Measurements from ENCODE around the gene ZNRD2. TPM values are rescaled to one million over a fixed set of nuclear protein-coding genes. Genes with fewer than 3 reads are reported as not detected.
"Not testable (repeated sequence)": the region's sequence is repeated elsewhere in the genome, so short reads cannot be mapped to it uniquely, and the experiment has no call there.

The ZNRD2 gene
- polyA plus RNA-seq, 3 donors from 2014 or later, result 100.0 to 138 (median 117) TPM

DNA sequence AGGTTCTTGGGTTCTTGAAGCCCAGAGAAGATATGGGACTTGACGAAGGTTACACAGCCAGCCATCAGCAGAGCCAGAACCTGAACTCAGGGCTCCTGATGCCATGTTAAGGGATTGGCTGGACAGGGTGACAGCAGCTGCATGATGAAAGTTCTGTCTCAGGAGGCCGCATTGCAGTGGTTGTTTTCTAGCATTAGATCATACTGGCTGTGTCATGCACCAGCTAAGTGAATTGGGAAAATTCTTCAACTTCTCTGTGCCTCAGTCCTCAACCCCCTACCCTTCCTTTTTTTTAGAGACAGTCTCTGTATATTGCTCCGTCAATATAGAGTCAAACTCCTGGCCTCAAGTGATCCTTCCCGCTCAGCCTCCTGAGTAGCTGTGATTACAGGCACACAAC is 6.7 kb upstream of the ZNRD2 start:
- H3K27ac Mint-ChIP-seq, result peak overlapping the region in 5 of 6 donors; percentile 43 to 77 (median 72)
- DNase-seq, result no peak
- peaks cover 2 to 17% (median 11%) of the 10 kb centered on the region in 3 donors for H3K27me3 Mint-ChIP-seq (ENCODE audit: low read depth in 3 of 3)
- H3K4me3 Mint-ChIP-seq, result no peak overlapping the region
- peaks cover 35 to 45% of the 10 kb centered on the region in 2 donors for H3K4me1 Mint-ChIP-seq
- peaks cover 0 to 3% (median 0%) of the 10 kb centered on the region in 3 donors for H3K36me3 Mint-ChIP-seq
- H3K9me3 Mint-ChIP-seq, result no peaks in the 10 kb centered on the region

DNA sequence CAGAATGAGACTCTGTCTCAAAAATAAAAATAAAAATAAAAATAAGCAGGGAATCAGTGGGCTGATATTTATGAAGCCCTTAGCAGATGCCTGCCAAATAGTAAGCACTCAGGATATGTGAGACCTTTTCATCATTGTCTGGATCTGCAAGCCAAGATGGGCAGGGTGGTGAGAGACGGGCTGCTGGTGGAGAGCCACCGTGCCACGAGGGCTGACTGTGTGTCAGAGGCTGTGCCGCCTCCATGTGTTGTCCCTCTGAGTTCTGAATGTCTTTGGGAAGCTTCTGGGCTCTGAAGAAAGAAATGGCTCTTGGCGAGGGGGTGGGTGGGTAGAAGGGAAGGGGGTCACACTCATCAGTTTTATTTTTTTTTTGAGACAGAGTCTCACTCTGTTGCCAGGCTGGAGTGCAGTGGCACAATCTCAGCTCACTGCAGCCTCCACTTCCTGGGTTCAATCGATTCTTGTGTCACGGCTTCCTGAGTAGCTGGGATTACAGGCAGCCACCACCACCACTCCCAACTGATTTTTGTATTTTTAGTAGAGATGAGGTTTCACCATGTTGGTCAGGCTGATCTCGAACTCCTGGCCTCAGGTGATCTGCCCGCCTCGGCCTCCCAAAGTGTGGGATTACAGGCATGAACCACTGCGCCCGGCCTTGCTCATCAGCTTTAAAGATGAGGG is 5.3 kb upstream of the ZNRD2 start:
- not testable (repeated sequence) for H3K9me3 Mint-ChIP-seq, H3K36me3 Mint-ChIP-seq, DNase-seq
- Mint-ChIP-seq H3K27ac (peak overlapping the region; percentile 97 to 100 (median 98)), H3K4me3 (peak overlapping the region; percentile 75 to 83 (median 79)), H3K27me3 (ENCODE audit: low read depth in 3 of 3) (peaks cover 6 to 22% (median 18%) of the 10 kb centered on the region in 3 donors), H3K4me1 (peaks cover 47 to 55% of the 10 kb centered on the region in 2 donors)

DNA sequence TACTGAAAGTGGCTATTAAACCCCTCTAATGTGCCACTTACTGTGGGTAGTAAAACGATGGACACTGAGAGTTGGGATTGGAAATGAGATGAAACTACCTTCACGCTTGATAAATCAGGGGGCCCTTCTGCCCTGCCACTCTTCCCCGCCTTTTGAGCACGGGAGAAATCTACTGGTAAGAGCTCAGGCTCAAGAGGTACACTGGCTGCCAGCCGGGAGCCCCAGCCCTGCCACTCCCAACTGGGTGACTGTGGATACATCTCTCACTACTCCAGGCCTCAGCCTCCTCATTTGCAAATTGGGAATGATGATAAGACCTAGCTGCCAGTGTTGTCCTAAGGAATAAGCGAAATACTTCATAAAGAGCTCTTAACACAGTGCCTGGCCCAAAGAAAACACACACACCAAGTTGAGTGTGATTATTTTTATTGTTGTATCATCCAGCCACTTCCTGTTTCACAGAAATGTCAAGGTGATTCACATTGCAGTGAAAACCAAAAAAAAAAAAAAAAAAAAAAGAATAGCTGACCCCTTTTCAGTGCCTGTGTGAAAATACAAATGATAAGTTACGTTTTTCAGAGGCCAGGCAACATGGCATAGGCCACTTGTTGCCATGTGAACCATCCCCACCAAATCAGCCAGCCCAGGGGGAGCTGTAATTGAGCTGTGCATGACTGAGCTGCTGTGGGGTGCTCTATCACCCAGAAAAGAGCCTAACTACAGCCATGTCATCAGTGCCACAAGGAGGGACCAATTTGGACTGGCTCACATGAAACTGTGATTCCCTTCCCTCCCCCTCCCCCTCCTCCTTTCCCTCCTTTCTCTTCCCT is 4.4 kb upstream of the ZNRD2 start:
- H3K9me3 Mint-ChIP-seq, result no peaks in the 10 kb centered on the region
- H3K36me3 Mint-ChIP-seq, result peaks cover 0 to 3% (median 0%) of the 10 kb centered on the region in 3 donors
- peak overlapping the region; percentile 97 to 100 (median 98) for H3K27ac Mint-ChIP-seq
- peak overlapping the region; percentile 75 to 83 (median 79) for H3K4me3 Mint-ChIP-seq
- peaks cover 53 to 63% of the 10 kb centered on the region in 2 donors for H3K4me1 Mint-ChIP-seq
- peaks cover 9 to 27% (median 24%) of the 10 kb centered on the region in 3 donors for H3K27me3 Mint-ChIP-seq (ENCODE audit: low read depth in 3 of 3)
- DNase-seq, result peak; percentile 76 to 86 (median 78)

DNA sequence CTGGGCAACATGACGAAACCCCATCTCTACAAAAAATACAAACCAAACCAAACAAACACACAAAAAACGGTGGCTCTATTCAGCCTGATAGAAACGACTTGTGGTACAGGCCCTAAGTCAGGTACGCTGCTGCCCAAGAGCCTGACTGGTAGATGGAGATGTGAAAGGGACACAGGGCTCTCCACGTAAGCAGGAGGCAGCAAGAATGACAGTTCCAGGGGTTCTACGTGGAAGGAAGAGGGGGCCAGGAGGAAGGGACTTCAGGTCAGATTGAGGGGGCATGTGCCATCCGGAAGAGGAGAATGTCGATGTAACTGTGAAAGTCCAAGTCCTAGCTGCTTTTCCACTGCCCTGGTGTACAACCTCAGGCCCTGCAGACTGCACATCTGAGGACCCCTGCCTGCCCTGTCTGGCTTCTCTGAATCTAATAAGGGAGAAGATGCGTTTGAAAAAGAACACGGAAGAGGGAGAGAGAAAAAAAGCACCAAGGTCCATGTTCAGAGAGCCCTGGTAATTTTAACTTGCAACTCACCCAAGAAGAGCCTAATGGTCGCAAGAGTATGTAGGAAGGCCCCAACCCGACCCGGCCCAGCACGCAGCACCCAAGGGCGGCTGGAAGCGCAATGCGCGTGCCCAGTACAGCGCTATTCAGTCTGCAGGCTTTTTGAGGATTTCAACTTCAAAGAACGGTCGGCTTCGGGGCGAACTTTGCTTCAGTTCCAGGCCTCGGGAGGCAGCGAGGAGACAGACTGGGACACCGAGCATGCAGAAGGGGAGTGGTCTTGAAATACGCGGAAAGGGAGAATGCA is 909 bp upstream of the ZNRD2 start:
- peaks cover 72 to 89% of the 10 kb centered on the region in 2 donors for H3K4me1 Mint-ChIP-seq
- peaks cover 13 to 35% (median 30%) of the 10 kb centered on the region in 3 donors for H3K27me3 Mint-ChIP-seq (ENCODE audit: low read depth in 3 of 3)
- H3K27ac Mint-ChIP-seq, result peak overlapping the region; percentile 96 to 100 (median 98)
- H3K36me3 Mint-ChIP-seq, result peaks cover 0 to 3% (median 0%) of the 10 kb centered on the region in 3 donors
- no peaks in the 10 kb centered on the region for H3K9me3 Mint-ChIP-seq
- no peak for DNase-seq
- peak overlapping the region; percentile 96 to 99 (median 98) for H3K4me3 Mint-ChIP-seq

DNA sequence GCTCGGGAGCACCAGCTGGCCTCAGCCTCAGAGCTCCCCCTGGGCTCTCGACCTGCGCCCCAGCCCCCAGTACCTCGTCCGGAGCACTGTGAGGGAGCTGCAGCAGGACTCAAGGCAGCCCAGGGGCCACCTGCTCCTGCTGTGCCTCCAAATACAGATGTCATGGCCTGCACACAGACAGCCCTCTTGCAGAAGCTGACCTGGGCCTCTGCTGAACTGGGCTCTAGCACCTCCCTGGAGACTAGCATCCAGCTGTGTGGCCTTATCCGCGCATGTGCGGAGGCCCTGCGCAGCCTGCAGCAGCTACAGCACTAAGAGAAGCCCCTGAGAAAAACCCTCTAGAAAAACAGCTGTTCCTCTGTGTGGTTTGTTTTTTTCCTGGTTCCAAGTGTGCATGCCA is 1.1 kb downstream of the ZNRD2 start:
- H3K4me1 Mint-ChIP-seq, result peaks cover 71 to 84% of the 10 kb centered on the region in 2 donors
- no peaks in the 10 kb centered on the region for H3K9me3 Mint-ChIP-seq
- H3K4me3 Mint-ChIP-seq, result peak overlapping the region; percentile 96 to 99 (median 98)
- H3K36me3 Mint-ChIP-seq, result peaks cover 0 to 3% (median 0%) of the 10 kb centered on the region in 3 donors
- H3K27ac Mint-ChIP-seq, result peak overlapping the region; percentile 96 to 100 (median 98)
- peaks cover 21 to 36% (median 27%) of the 10 kb centered on the region in 3 donors for H3K27me3 Mint-ChIP-seq (ENCODE audit: low read depth in 3 of 3)
- DNase-seq, result no peak

DNA sequence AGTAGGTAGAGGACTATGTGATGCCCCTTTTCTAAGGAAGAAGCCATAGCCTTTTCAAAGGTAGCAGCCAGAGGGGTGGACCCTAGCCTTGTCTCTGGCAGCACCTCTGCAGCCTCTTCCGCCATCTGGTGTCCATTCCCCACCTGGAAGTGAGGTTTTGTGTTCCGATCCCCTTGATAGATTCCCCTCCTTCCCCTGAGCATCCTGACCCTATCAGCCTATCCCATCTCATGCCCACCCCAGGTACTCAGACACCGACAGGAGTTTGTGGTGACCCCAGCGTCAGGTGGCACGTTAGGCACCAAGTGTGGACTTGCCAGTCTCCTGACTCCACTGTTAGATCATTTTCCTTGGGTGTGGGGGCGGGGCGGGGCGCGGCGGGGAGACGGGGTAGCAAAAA is 1.7 kb downstream of the ZNRD2 start:
- peaks cover 71 to 84% of the 10 kb centered on the region in 2 donors for H3K4me1 Mint-ChIP-seq
- peak overlapping the region; percentile 96 to 99 (median 98) for H3K4me3 Mint-ChIP-seq
- no peaks in the 10 kb centered on the region for H3K9me3 Mint-ChIP-seq
- H3K27me3 Mint-ChIP-seq (ENCODE audit: low read depth in 3 of 3), result peaks cover 21 to 40% (median 27%) of the 10 kb centered on the region in 3 donors
- H3K27ac Mint-ChIP-seq, result peak overlapping the region; percentile 96 to 100 (median 98)
- no peak for DNase-seq
- H3K36me3 Mint-ChIP-seq, result peaks cover 0 to 3% (median 0%) of the 10 kb centered on the region in 3 donors

DNA sequence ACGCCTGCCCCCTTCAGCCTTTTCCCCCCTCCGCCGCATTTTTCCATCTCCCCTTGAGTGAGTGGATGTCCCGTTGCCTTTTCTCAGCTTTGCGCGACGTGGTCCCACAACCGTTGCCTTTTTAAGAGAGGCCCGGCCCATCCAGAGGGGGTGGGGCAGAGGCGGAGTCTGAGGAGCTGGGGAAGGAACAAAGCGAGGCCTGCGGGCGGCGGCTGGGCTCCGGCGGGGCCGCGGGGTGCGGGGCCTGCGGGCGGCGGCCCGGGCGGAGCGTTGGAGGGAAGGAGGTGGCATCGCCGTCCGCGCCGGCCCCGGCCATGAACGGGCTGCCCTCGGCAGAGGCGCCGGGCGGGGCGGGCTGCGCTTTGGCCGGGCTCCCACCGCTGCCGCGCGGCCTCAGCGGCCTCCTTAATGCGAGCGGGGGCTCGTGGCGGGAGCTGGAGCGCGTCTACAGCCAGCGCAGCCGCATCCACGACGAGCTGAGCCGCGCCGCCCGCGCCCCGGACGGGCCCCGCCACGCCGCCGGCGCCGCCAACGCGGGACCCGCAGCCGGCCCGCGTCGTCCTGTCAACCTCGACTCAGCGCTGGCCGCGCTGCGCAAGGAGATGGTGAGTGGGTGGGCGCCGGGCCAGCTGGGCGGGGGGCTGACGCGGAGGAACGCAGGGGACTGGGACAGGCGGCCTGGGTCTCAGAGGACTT is 2.2 kb downstream of the ZNRD2 start, which contains the start of gene FAM89B:
Gene FAM89B (plus strand): TSS at position 183 of the 696 bp plus-strand sequence. CDS start 132 bp downstream, at position 315.
- no peaks in the 10 kb centered on the region for H3K9me3 Mint-ChIP-seq
- DNase-seq, result peak; percentile 85 to 87 (median 86)
- peaks cover 0 to 3% (median 0%) of the 10 kb centered on the region in 3 donors for H3K36me3 Mint-ChIP-seq
- H3K4me3 Mint-ChIP-seq, result peak within 1 kb of the TSS; percentile 96 to 99 (median 98)
- H3K27me3 Mint-ChIP-seq (ENCODE audit: low read depth in 3 of 3), result peaks cover 21 to 40% (median 27%) of the 10 kb centered on the region in 3 donors
- peak within 1 kb of the TSS; percentile 96 to 100 (median 98) for H3K27ac Mint-ChIP-seq
- peaks cover 72 to 83% of the 10 kb centered on the region in 2 donors for H3K4me1 Mint-ChIP-seq

DNA sequence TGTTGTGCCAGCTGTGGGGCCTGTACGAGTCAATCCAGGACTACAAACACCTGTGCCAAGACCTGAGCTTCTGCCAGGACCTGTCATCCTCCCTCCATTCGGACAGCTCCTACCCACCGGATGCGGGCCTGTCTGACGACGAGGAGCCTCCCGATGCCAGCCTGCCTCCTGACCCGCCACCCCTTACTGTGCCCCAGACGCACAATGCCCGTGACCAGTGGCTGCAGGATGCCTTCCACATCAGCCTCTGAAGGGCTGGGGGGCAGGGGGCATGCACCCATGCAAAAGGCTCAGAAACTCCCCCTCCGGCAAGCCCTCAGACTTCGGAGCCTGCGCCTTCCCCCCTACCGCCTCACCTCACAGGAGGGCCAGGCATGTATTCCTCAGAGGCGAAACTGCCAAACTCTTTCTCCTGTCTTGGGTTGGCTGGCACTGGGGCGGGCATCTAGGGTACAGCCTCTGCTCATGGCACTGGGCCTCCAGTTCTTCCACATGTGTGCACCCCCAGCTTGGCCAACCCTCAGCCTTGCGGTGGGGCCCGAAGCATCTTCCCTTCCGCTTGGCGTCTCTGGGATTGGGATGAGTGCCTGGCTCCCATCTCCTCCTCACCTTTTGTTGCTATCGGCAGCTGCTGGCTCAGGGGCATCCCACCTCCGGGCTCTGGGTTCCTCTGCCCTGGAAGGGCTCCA is 3.3 kb downstream of the ZNRD2 start:
- Mint-ChIP-seq H3K36me3 (no peaks in the 10 kb centered on the region), H3K27ac (peak overlapping the region; percentile 91 to 98 (median 96)), H3K4me1 (peaks cover 77 to 85% of the 10 kb centered on the region in 2 donors), H3K9me3 (no peaks in the 10 kb centered on the region), H3K27me3 (ENCODE audit: low read depth in 3 of 3) (peaks cover 21 to 45% (median 24%) of the 10 kb centered on the region in 3 donors), H3K4me3 (peak overlapping the region; percentile 84 to 91 (median 88))
- DNase-seq, result peak in 1 of 3 donors; percentile 12

DNA sequence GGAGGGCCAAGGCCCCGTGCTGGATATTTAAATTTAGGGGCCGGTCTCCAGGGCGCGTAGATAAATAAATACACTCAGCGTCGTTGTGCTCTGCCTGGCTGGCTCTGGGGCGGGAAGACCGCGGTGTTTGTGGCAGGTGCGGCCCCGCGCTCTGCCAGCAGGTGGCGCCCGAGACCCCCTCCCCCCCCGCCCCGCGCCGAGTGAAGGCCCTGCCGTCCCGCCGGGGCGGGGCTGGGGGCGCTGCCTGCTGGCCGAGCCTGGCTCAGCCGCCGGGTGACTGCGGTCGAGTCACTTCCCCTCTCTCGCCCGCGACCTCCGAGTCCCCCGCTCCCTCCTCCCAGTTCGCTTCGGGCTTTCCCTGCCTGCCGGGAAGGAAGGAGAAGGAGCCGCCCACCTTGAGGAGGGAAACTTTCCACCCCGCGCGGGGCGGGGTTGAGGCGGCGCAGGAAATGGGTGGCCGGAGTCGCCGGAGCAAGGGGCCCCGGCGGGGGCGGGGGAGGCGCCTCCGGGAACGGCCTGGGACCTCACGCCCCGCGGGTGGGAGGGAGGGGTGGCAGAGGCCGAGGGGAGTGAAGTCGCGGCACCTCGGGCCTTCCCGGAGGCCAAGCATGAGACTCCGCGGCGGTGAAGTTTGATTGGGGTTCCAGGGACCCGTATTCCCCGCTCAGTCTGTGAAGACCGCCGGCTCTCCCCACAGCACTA is 4.0 kb downstream of the ZNRD2 start:
- no peaks in the 10 kb centered on the region for H3K9me3 Mint-ChIP-seq
- peak overlapping the region; percentile 96 to 99 (median 98) for H3K27ac Mint-ChIP-seq
- H3K4me1 Mint-ChIP-seq, result peaks cover 75 to 85% of the 10 kb centered on the region in 2 donors
- H3K36me3 Mint-ChIP-seq, result no peaks in the 10 kb centered on the region
- DNase-seq, result peak; percentile 90
- H3K4me3 Mint-ChIP-seq, result peak overlapping the region; percentile 90 to 97 (median 96)
- H3K27me3 Mint-ChIP-seq (ENCODE audit: low read depth in 3 of 3), result peaks cover 21 to 45% (median 23%) of the 10 kb centered on the region in 3 donors

DNA sequence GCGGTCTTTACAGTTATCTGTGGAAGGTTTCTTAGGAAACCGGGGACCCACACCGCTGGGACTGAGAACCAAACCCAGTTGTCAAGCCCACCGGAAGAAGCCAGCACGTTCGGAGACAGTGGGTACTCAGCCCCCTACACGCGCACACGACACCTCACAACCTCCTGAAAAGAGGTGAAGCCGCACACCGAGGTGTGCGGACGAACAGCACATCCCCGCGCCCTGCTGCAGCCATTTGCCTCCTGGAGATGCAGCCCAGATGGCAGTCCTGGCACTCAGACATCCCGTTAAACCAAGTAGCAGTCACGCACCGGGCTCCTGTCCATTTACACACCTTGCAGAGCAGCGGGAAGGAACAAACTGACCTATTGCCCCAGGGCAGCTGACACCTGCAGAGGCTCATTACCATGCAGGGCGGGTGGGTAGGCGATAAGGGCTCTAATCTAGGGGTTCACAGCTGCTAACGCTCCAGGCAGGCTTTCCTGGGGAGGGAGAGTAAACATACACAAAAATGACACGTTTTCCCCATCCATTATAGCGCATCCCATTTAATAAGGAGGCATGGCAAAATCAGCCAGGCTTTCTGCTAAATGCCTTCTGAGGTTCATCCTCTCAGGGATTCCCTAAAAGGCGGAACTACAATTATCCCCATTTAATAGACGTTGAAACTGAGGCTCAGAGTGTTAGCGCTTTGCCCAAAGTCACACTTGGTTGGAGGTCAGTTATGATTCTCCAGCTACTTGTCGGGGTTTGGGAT is 4.7 kb downstream of the ZNRD2 start:
- Mint-ChIP-seq H3K27me3 (ENCODE audit: low read depth in 3 of 3) (peaks cover 17 to 38% (median 19%) of the 10 kb centered on the region in 3 donors), H3K27ac (peak overlapping the region; percentile 96 to 99 (median 98)), H3K4me1 (peaks cover 69 to 78% of the 10 kb centered on the region in 2 donors), H3K36me3 (no peaks in the 10 kb centered on the region), H3K9me3 (no peaks in the 10 kb centered on the region), H3K4me3 (peak overlapping the region; percentile 90 to 97 (median 96))
- DNase-seq, result peak; percentile 46 to 71 (median 70)
